Mesothelial cell of epicardium (in vitro differentiated cells): ENCODE measurements around the gene OCSTAMP. TPM values are rescaled to one million over a fixed set of nuclear protein-coding genes. Genes with fewer than 3 reads are reported as not detected.

Experiments used
- DNase-seq, 2 experiments: peaks; one replicate each; pipeline ENCODE4 v3.0.0; 2021; ENCODE audit warnings: low spot score in 2 of 2; ENCODE audit not compliant: unreplicated experiment in 2 of 2
- H3K27ac Mint-ChIP-seq: 2 replicates; pipeline ENCODE4 v1.8.0; 2021; ENCODE audit warnings: mixed read lengths
- H3K27me3 Mint-ChIP-seq: 2 replicates; pipeline ENCODE4 v1.8.0; 2021; ENCODE audit warnings: low read depth, mixed read lengths
- H3K36me3 Mint-ChIP-seq: 2 replicates; pipeline ENCODE4 v1.8.0; 2021; ENCODE audit warnings: mixed read lengths
- H3K4me1 Mint-ChIP-seq: 2 replicates; pipeline ENCODE4 v1.8.0; 2021; ENCODE audit warnings: mixed read lengths
- H3K4me3 Mint-ChIP-seq: 2 replicates; pipeline ENCODE4 v1.8.0; 2021; ENCODE audit warnings: mild to moderate bottlenecking, moderate library complexity, mixed read lengths
- H3K9me3 Mint-ChIP-seq: 2 replicates; pipeline ENCODE4 v1.8.0; 2021; ENCODE audit warnings: mixed read lengths
- CTCF ChIP-seq: fragments of 200-600 bp; sonication (generic); IDR thresholded peaks from one replicate; pipeline ENCODE4 v1.5.0; 2021; ENCODE audit warnings: antibody characterized with exemption; ENCODE audit not compliant: unreplicated experiment
- total RNA-seq: library from RNA; stranded (reverse); gene quantifications from 3 replicates; pipeline ENCODE4 v1.2.1, GENCODE V29; 2021

OCSTAMP gene
- total RNA-seq, 1 donor from 2014 or later = not detected

- H3K9me3 Mint-ChIP-seq = no peaks in the 10 kb centered on the region
These were observed 1.1 kb downstream of the OCSTAMP start for GRCh38 chr20:46549188-46549972.

GRCh38 chr20:46548688-46549087 lies 1.8 kb downstream of the OCSTAMP start:
- Mint-ChIP-seq H3K36me3 (no peaks in the 10 kb centered on the region), H3K27ac (no peak overlapping the region), H3K9me3 (no peaks in the 10 kb centered on the region), H3K27me3 (no peaks in the 10 kb centered on the region), H3K4me1 (no peaks in the 10 kb centered on the region), H3K4me3 (no peak overlapping the region)
- TF ChIP-seq CTCF = no peak
- no peak for DNase-seq

More at GRCh38 chr20:46549188-46549972, 1.1 kb downstream of the OCSTAMP start:
- no peak overlapping the region for H3K27ac Mint-ChIP-seq
- H3K4me1 Mint-ChIP-seq = no peaks in the 10 kb centered on the region
- no peak overlapping the region for H3K4me3 Mint-ChIP-seq
- no peak for DNase-seq
- no peaks in the 10 kb centered on the region for H3K36me3 Mint-ChIP-seq
- no peak for TF ChIP-seq CTCF
- no peaks in the 10 kb centered on the region for H3K27me3 Mint-ChIP-seq

GRCh38 chr20:46547995-46548394 lies 2.5 kb downstream of the OCSTAMP start:
- Mint-ChIP-seq H3K27me3 (peaks cover 3% of the 10 kb centered on the region), H3K36me3 (no peaks in the 10 kb centered on the region), H3K9me3 (no peaks in the 10 kb centered on the region), H3K4me1 (no peaks in the 10 kb centered on the region), H3K4me3 (no peak overlapping the region), H3K27ac (no peak overlapping the region)
- DNase-seq = no peak
- TF ChIP-seq CTCF = no peak

- no peaks in the 10 kb centered on the region for H3K36me3 Mint-ChIP-seq
- no peak for DNase-seq
- no peaks in the 10 kb centered on the region for H3K9me3 Mint-ChIP-seq
- peaks cover 10% of the 10 kb centered on the region for H3K27me3 Mint-ChIP-seq
- no peaks in the 10 kb centered on the region for H3K4me1 Mint-ChIP-seq
- no peak overlapping the region for H3K27ac Mint-ChIP-seq
- no peak overlapping the region for H3K4me3 Mint-ChIP-seq
- TF ChIP-seq CTCF = no peak
These were observed 3.5 kb downstream of the OCSTAMP start for GRCh38 chr20:46546936-46547335.

GRCh38 chr20:46546298-46546697 lies 4.2 kb downstream of the OCSTAMP start:
- DNase-seq = no peak
- TF ChIP-seq CTCF = no peak
- no peak overlapping the region for H3K27ac Mint-ChIP-seq

More at GRCh38 chr20:46546298-46546697, 4.2 kb downstream of the OCSTAMP start:
- no peaks in the 10 kb centered on the region for H3K9me3 Mint-ChIP-seq
- H3K4me1 Mint-ChIP-seq = no peaks in the 10 kb centered on the region
- peaks cover 10% of the 10 kb centered on the region for H3K27me3 Mint-ChIP-seq
- no peaks in the 10 kb centered on the region for H3K36me3 Mint-ChIP-seq
- H3K4me3 Mint-ChIP-seq = no peak overlapping the region
